ENCODE measurements around the gene ANTXRL.

The ANTXRL gene

DNA sequence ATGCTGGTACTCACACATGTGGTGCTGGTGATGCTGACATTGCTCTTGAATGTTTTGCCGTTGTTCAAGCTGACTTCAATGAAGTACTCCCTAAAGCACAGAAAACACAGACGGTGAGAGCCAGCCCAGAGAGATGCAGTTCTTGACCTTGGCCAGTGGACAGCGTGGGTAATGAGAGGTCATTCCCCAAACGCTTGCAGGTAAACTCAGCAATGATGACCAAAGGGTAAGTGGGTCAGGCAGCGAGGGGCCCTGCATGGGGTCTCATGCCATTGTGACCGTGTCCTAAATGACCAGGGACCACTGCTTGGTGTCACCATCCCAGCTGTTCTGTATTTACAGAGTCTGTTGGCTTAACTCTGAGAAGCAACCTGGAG lies 32.8 kb upstream of the ANTXRL start:
- in situ Hi-C loops (cut with MboI; ENCODE audit: low sequenced_read_pairs): loop anchor here (25.0 kb wide), 1 partner anchor 1017 kb away; no protein-coding TSS in a partner anchor

- in situ Hi-C loops (cut with MboI; ENCODE audit: low sequenced_read_pairs): loop anchor here (25.0 kb wide), 1 partner anchor 1017 kb away; no protein-coding TSS in a partner anchor
Observed at GRCh38 chr10:46254467-46254866, 32.3 kb upstream of the ANTXRL start.

GRCh38 chr10:46255210-46255609 lies 31.6 kb upstream of the ANTXRL start:
- in situ Hi-C loops (cut with MboI; ENCODE audit: low sequenced_read_pairs): loop anchor here (25.0 kb wide), 1 partner anchor 1018 kb away; no protein-coding TSS in a partner anchor

- in situ Hi-C loops (cut with MboI; ENCODE audit: low sequenced_read_pairs): loop anchor here (25.0 kb wide), 1 partner anchor 1019 kb away; no protein-coding TSS in a partner anchor
Observed at GRCh38 chr10:46255801-46256747, 30.7 kb upstream of the ANTXRL start.

DNA sequence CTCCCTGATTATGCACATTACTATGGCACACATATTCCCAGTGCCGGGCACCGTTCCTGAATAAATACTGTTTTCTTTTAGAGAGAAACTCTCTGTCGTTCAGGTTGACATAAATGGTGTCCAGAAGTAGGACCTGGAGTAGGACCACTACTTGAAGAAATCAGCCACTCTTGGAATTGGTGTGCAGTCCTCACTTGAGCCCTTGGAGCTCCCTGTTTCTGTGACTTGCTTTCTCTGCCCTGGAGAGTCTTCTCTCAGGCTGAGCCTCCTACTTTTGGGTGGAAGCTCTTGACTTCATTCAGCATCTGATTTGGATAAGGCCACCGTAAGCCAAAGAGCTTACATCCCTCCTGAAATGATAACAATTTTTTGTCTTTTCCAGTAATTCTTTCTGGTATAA lies 29.7 kb upstream of the ANTXRL start:
- in situ Hi-C loops (cut with MboI; ENCODE audit: low sequenced_read_pairs): loop anchor here (25.0 kb wide), 1 partner anchor 1020 kb away; no protein-coding TSS in a partner anchor

DNA sequence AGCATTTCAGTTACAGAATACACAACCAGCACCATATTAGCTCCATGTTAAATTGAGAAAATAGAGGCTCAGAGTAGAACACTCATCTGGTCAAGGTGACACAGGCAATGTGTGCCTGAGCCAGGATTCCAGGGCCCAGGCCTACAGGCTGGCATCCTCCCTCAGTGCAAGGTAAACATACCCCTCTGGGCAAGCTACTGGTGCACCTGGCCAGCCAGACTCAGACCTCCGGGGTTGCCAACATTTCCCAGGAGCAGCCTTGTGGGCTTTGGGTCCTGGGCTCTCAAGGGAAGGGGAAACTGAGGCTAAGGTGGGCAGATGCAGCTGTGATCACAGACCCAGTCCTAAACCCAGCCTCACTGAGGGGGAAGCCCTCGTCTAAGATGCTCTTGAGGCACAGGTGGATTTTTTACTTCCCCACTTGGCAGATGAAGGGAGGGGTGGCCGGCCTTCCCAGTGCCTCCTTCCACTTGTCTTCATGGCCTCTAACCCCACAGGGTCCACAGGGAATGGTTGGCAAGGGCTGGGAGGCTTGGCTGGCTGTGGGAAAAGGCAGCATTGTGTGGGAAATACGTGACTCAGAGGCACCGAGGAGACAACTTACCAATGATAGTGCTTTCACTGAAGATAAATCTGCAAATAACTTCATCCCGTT lies 23.8 kb upstream of the ANTXRL start:
- in situ Hi-C loops (cut with MboI; ENCODE audit: low sequenced_read_pairs): loop anchor here (25.0 kb wide), 1 partner anchor 1026 kb away; no protein-coding TSS in a partner anchor

DNA sequence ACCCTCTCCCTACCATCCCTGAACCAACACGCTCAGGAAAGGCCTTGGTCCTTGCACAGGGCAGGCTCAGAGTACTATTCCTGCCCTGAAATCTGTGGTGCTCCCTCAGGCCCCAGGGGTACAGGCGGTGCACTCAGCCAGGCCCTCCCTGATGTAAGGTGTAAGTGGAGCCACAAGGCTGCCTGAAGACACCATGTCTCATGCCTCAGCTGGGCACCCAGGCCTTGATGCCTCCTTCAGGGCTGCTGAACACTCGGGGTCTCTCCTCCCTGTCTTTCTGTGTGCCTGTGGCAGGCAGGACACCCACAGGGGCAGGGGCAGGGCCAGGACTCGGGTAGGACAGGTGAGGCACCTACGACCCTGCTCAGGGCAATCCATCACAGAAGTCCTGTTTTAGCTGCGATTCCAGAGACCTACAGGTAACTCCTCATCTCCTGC lies 22.9 kb upstream of the ANTXRL start:
- in situ Hi-C loops (cut with MboI; ENCODE audit: low sequenced_read_pairs): loop anchor here (25.0 kb wide), 1 partner anchor 1027 kb away; no protein-coding TSS in a partner anchor

DNA sequence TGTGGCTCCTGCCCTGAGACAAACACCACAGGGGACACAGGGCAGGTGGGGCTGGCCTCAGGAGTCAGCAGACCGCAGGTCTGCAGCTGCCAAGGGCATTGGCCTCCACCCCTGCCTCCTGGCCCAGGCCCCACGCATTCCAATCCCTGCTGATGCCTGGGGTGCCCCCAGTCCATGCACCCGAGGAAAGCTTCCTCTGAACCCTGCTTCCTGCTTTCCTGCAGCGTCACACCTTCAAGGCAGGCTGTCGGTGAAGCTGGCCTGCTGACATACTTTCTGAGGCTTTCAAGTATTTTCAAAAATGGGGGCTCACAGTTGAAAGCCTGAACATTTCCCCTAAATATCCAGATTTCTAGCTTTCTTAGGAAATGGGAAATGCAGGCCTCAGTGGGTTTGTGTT lies 22.5 kb upstream of the ANTXRL start:
- in situ Hi-C loops (cut with MboI; ENCODE audit: low sequenced_read_pairs): loop anchor here (25.0 kb wide), 1 partner anchor 1027 kb away; no protein-coding TSS in a partner anchor

DNA sequence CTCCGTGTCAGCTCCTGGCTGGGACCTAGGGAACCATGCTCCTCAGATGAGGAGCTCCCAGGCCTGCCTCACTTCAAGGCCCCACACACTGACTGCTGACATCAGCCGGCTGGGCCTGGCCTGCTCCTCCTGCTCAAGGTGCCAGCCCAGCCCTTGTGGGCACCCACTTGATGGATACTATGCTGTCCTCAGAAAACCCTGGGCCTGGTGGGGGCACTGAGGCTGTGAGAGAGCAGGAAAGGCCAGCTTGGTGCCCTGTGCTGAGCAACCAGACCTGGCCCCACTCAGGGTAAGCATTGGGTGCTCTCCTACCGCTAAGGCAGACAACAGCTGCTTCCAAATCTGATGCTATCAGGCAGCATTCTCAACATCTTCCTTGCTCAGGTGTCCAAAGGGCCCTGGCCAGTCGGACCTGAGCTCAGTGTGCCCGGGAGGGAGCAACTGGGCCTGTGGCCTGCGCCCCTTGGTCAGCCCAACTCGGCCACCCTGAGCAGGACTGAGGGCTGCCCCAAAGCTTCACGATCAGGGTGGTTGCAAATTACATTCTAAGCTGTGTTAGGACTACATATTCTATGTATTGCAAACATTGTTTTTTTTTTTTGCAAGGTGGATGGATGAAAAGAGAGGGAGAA lies 21.9 kb upstream of the ANTXRL start:
- in situ Hi-C loops (cut with MboI; ENCODE audit: low sequenced_read_pairs): loop anchor here (25.0 kb wide), 1 partner anchor 1028 kb away; no protein-coding TSS in a partner anchor

GRCh38 chr10:46265566-46266305 lies 21.1 kb upstream of the ANTXRL start:
- in situ Hi-C loops (cut with MboI; ENCODE audit: low sequenced_read_pairs): loop anchor here (25.0 kb wide), 1 partner anchor 1028 kb away; no protein-coding TSS in a partner anchor

DNA sequence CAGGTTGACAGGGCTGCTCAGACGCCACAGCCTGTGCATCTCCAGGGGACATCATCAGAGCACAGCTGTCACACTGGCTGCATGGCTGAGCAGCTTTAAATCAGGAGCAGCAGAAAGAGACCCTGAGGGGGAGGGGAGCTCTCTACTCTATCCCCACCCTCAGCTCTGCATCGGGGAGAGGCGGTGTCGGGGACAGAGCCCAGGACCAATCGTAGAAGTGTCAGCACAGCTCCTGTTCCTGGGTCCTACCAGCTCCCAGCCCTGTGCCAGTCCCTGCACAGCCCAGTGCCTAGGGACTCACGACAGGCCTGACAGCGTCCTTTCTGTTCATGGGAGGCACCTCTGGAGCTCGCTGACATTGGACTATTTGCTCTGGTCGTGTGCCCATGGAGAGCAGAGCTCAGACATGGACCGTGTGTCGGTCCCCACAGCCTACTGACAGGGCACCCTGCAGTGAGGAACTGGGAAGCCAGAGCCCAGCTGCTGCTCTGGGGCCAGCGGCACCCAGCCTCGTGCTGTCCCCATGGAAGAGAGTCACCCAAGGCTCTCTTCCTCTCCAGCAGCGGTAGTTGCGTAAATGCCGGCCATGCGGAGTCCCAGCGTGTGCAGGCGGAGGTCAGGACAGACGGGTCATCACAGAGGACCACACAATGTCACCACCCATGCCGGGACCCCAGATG lies 20.4 kb upstream of the ANTXRL start:
- in situ Hi-C loops (cut with MboI; ENCODE audit: low sequenced_read_pairs): loop anchor here (25.0 kb wide), 1 partner anchor 1029 kb away; no protein-coding TSS in a partner anchor

- in situ Hi-C loops (cut with MboI; ENCODE audit: low sequenced_read_pairs): loop anchor here (25.0 kb wide), 1 partner anchor 1030 kb away; no protein-coding TSS in a partner anchor
Observed at GRCh38 chr10:46267132-46267985, 19.4 kb upstream of the ANTXRL start.

- in situ Hi-C loops (cut with MboI; ENCODE audit: low sequenced_read_pairs): loop anchor here (25.0 kb wide), 1 partner anchor 1031 kb away; no protein-coding TSS in a partner anchor
Observed at GRCh38 chr10:46268076-46268881, 18.5 kb upstream of the ANTXRL start.

- in situ Hi-C loops (cut with MboI; ENCODE audit: low sequenced_read_pairs): loop anchor here (25.0 kb wide), 1 partner anchor 1032 kb away; no protein-coding TSS in a partner anchor
Observed at GRCh38 chr10:46269554-46270053, 17.2 kb upstream of the ANTXRL start.

- in situ Hi-C loops (cut with MboI; ENCODE audit: low sequenced_read_pairs): loop anchor here (25.0 kb wide), 1 partner anchor 1033 kb away; no protein-coding TSS in a partner anchor
Observed at GRCh38 chr10:46270086-46270811, 16.5 kb upstream of the ANTXRL start.

- in situ Hi-C loops (cut with MboI; ENCODE audit: low sequenced_read_pairs): loop anchor here (25.0 kb wide), 1 partner anchor 1034 kb away; no protein-coding TSS in a partner anchor
Observed at GRCh38 chr10:46270963-46271530, 15.8 kb upstream of the ANTXRL start.

Measured in HL-60/S4 treated with retinoic acid at 250 ng/mL for 4 days and 3 days (cell line).